ENCODE results near the gene HSPD1. TPM values are rescaled to one million over a fixed set of nuclear protein-coding genes. Genes with fewer than 3 reads are reported as not detected.

HSPD1 gene
- total RNA-seq, 1 experiment from 2014 or later, result 995 TPM

DNA sequence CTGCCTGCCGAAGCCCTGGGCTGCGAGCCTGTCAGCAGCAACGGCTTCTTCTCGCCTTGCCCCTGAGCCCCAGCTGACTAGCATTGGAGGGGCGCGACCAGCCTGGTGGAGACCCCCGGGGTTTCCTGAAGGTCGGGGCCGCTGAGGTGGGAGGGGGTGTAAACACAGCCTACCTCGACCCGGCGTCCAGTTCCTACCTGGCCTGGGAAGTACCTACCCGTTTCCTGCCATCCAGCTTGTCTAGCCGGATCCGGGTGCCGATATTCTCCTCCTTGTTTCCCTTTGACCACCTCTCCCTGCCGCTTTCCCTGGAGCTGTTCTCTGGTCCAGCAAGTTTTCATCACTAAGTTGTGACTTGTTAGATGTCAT is 16.7 kb upstream of the HSPD1 start:
- Histone ChIP-seq H4K20me1 (ENCODE audit: insufficient read depth) (no peaks in the 10 kb centered on the region), H3K9ac (ENCODE audit: low read length) (peak overlapping the region; percentile 82), H3K79me2 (ENCODE audit: insufficient read depth, low read length) (peaks cover 52% of the 10 kb centered on the region), H3K27me3 (ENCODE audit: insufficient read depth, low read length) (no peaks in the 10 kb centered on the region), H3K4me3 (replicated peaks in 1 of 2; ENCODE audit: low read depth in 1 of 2, low read length in 2 of 2) (peak overlapping the region; percentile 77 to 93), H3K36me3 (ENCODE audit: control insufficient read depth in 1 of 2, insufficient read depth in 2 of 2, low read length in 2 of 2) (peaks cover 0 to 16% of the 10 kb centered on the region in 2 experiments; a peak in 2 of 4 replicates), H3K9me2 (ENCODE audit: insufficient read depth) (no peaks in the 10 kb centered on the region), H3K27ac (ENCODE audit: low read depth, low read length) (peak overlapping the region; percentile 74), H3K4me2 (ENCODE audit: low read length) (peak overlapping the region; percentile 88), H3K4me1 (ENCODE audit: control insufficient read depth in 1 of 2, insufficient read depth in 2 of 2, low read length in 2 of 2) (peaks cover 10 to 17% of the 10 kb centered on the region in 2 experiments; a peak in 3 of 4 replicates), H3K9me3 (ENCODE audit: control insufficient read depth in 1 of 2, insufficient read depth in 1 of 2, low read depth in 1 of 2, low read length in 2 of 2) (peaks cover 0 to 5% of the 10 kb centered on the region in 2 experiments; a peak in 1 of 4 replicates), H2AFZ (ENCODE audit: low read depth, low read length, poor library complexity, severe bottlenecking) (no peak overlapping the region)
- ATAC-seq (peak; percentile 33), DNase-seq (ENCODE audit: low read depth, low spot score) (no peak)
- CTCF ChIA-PET, result no interaction called here
- TF ChIP-seq, protein P1, sequence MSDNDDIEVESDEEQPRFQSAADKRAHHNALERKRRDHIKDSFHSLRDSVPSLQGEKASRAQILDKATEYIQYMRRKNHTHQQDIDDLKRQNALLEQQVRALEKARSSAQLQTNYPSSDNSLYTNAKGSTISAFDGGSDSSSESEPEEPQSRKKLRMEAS (IDR thresholded peaks at IDR 0.05), result no peak
- TF ChIP-seq YY1 (IDR thresholded peaks at IDR 0.05; ENCODE audit: extremely low read depth, insufficient replicate concordance, low read depth, low read length) (no peak), ZFX (IDR thresholded peaks at IDR 0.05) (peak; percentile 87)
- intact Hi-C loops (cut with micrococcal nuclease), result no loop called here
- BruUV-seq (replicated peaks), result no TSS peak
- POLR2A ChIA-PET, result interaction anchor here (0.8 to 2.9 kb wide), 5 partner anchors 10 to 63 kb away, joined by 3 to 25 read pairs (median 4); partner anchors contain the start of genes COQ10B, HSPD1 and HSPE1
- RAD21 ChIA-PET (ENCODE audit: low non-redundant PET in 1 of 2, low total read pairs in 2 of 2, uncharacterized antibody in 2 of 2, unreplicated experiment in 2 of 2), result no interaction called here

DNA sequence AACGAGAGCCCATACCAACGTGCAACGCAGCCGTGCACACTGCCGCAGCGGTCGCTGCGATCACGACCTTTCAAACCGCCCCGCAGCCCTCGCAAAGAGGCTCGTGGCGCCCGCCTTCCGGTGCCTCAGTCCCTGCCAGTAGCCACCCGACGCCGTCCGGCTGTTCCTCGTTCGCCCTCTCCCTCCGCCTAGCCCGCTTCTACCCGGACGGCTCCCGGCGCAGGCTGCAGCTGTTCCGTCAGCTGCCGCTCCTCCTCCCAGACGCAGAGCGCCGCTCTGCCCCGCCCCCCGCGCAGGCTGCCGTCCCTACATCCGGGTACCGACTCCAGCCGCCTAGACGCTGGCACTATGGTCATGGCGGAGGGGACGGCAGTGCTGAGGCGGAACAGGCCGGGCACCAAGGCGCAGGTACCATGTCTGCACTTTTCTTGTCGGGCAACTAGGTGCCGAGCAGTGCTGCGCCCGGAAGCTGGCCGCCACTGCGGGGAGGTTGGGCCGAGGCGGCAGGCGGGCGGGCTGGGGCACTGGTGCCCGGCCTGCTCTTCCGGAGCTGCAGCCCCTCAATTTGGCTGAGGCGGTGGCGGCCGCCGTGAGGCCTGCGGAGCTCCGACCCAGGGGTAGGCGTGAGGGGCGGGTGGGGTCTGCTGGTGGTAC is 16.2 kb upstream of the HSPD1 start, which contains the start of gene MOB4:
TSS of gene MOB4 (plus strand) at position 328 of the 654 bp plus-strand sequence. CDS start at position 349, 21 bp downstream.
- Histone ChIP-seq H3K9me3 (ENCODE audit: control insufficient read depth in 1 of 2, insufficient read depth in 1 of 2, low read depth in 1 of 2, low read length in 2 of 2) (peaks cover 0 to 5% of the 10 kb centered on the region in 2 experiments; a peak in 1 of 4 replicates), H2AFZ (ENCODE audit: low read depth, low read length, poor library complexity, severe bottlenecking) (peak within 1 kb of the TSS; percentile 86), H4K20me1 (ENCODE audit: insufficient read depth) (no peaks in the 10 kb centered on the region), H3K27ac (ENCODE audit: low read depth, low read length) (peak within 1 kb of the TSS; percentile 74), H3K4me1 (ENCODE audit: control insufficient read depth in 1 of 2, insufficient read depth in 2 of 2, low read length in 2 of 2) (peaks cover 10 to 17% of the 10 kb centered on the region in 2 experiments; a peak in 3 of 4 replicates), H3K27me3 (ENCODE audit: insufficient read depth, low read length) (no peaks in the 10 kb centered on the region), H3K4me2 (ENCODE audit: low read length) (peak within 1 kb of the TSS; percentile 88), H3K4me3 (replicated peaks in 1 of 2; ENCODE audit: low read depth in 1 of 2, low read length in 2 of 2) (peak within 1 kb of the TSS; percentile 77 to 93), H3K79me2 (ENCODE audit: insufficient read depth, low read length) (peaks cover 47% of the 10 kb centered on the region), H3K36me3 (ENCODE audit: control insufficient read depth in 1 of 2, insufficient read depth in 2 of 2, low read length in 2 of 2) (peaks cover 0 to 16% of the 10 kb centered on the region in 2 experiments; a peak in 2 of 4 replicates), H3K9ac (ENCODE audit: low read length) (peak within 1 kb of the TSS; percentile 82), H3K9me2 (ENCODE audit: insufficient read depth) (no peaks in the 10 kb centered on the region)
- ATAC-seq, result peak; percentile 94
- BruUV-seq (replicated peaks), result no TSS peak
- DNase-seq (ENCODE audit: low read depth, low spot score), result peak; percentile 86
- ChIA-PET RAD21 (ENCODE audit: low non-redundant PET in 1 of 2, low total read pairs in 2 of 2, uncharacterized antibody in 2 of 2, unreplicated experiment in 2 of 2) (no interaction called here), POLR2A (interaction anchor here (0.8 to 2.9 kb wide), 5 partner anchors 10 to 63 kb away, joined by 3 to 25 read pairs (median 4); partner anchors contain the start of genes COQ10B, HSPD1 and HSPE1), CTCF (no interaction called here)
- intact Hi-C loops (cut with micrococcal nuclease), result no loop called here
- no peak for TF ChIP-seq EZH2 (IDR thresholded peaks at IDR 0.05)
- TF ChIP-seq, protein P2, sequence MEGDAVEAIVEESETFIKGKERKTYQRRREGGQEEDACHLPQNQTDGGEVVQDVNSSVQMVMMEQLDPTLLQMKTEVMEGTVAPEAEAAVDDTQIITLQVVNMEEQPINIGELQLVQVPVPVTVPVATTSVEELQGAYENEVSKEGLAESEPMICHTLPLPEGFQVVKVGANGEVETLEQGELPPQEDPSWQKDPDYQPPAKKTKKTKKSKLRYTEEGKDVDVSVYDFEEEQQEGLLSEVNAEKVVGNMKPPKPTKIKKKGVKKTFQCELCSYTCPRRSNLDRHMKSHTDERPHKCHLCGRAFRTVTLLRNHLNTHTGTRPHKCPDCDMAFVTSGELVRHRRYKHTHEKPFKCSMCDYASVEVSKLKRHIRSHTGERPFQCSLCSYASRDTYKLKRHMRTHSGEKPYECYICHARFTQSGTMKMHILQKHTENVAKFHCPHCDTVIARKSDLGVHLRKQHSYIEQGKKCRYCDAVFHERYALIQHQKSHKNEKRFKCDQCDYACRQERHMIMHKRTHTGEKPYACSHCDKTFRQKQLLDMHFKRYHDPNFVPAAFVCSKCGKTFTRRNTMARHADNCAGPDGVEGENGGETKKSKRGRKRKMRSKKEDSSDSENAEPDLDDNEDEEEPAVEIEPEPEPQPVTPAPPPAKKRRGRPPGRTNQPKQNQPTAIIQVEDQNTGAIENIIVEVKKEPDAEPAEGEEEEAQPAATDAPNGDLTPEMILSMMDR (IDR thresholded peaks at IDR 0.05 in 2 of 3, conservative IDR thresholded peaks at IDR 0.05 in 1 of 3; ENCODE audit: borderline replicate concordance in 1 of 3, insufficient read depth in 1 of 3, low read depth in 2 of 3, low read length in 2 of 3), result no peak
- TF ChIP-seq POLR2A (IDR thresholded peaks at IDR 0.05; ENCODE audit: borderline replicate concordance, extremely low read depth, insufficient read depth, insufficient read length), result peak; percentile 97
- TF ChIP-seq, protein P1 (IDR thresholded peaks at IDR 0.05), result peak; percentile 97
- peak; percentile 70 for TF ChIP-seq TCF7L2 (IDR thresholded peaks at IDR 0.05; ENCODE audit: borderline replicate concordance, extremely low read depth, insufficient read depth, insufficient read length)
- peak; percentile 99 for TF ChIP-seq ZFX (IDR thresholded peaks at IDR 0.05)
- no peak; the same call in 1 of the 2 replicates for TF ChIP-seq FOSL1 (IDR thresholded peaks at IDR 0.05; ENCODE audit: low read depth)
- peak; percentile 91 for TF ChIP-seq YY1 (IDR thresholded peaks at IDR 0.05; ENCODE audit: extremely low read depth, insufficient replicate concordance, low read depth, low read length)
- TF ChIP-seq SP1 (IDR thresholded peaks at IDR 0.05; ENCODE audit: low read depth), result peak; percentile 90
- peak; percentile 98 for TF ChIP-seq CBX3 (IDR thresholded peaks at IDR 0.05; ENCODE audit: low read depth)
- TF ChIP-seq, protein P3, sequence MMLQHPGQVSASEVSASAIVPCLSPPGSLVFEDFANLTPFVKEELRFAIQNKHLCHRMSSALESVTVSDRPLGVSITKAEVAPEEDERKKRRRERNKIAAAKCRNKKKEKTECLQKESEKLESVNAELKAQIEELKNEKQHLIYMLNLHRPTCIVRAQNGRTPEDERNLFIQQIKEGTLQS (IDR thresholded peaks at IDR 0.05), result no peak
- no peak; the same call in 1 of the 2 replicates for TF ChIP-seq SRF (IDR thresholded peaks at IDR 0.05; ENCODE audit: low read depth)
- TF ChIP-seq, protein P4, sequence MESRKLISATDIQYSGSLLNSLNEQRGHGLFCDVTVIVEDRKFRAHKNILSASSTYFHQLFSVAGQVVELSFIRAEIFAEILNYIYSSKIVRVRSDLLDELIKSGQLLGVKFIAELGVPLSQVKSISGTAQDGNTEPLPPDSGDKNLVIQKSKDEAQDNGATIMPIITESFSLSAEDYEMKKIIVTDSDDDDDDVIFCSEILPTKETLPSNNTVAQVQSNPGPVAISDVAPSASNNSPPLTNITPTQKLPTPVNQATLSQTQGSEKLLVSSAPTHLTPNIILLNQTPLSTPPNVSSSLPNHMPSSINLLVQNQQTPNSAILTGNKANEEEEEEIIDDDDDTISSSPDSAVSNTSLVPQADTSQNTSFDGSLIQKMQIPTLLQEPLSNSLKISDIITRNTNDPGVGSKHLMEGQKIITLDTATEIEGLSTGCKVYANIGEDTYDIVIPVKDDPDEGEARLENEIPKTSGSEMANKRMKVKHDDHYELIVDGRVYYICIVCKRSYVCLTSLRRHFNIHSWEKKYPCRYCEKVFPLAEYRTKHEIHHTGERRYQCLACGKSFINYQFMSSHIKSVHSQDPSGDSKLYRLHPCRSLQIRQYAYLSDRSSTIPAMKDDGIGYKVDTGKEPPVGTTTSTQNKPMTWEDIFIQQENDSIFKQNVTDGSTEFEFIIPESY (IDR thresholded peaks at IDR 0.05; ENCODE audit: extremely low read depth, insufficient replicate concordance, low read length), result peak; percentile 91
